ENCODE results near the gene RAB7A.
"Not testable (repeated sequence)": the region's sequence is repeated elsewhere in the genome, so short reads cannot be mapped to it uniquely, and the experiment has no call there.

RAB7A gene

DNA sequence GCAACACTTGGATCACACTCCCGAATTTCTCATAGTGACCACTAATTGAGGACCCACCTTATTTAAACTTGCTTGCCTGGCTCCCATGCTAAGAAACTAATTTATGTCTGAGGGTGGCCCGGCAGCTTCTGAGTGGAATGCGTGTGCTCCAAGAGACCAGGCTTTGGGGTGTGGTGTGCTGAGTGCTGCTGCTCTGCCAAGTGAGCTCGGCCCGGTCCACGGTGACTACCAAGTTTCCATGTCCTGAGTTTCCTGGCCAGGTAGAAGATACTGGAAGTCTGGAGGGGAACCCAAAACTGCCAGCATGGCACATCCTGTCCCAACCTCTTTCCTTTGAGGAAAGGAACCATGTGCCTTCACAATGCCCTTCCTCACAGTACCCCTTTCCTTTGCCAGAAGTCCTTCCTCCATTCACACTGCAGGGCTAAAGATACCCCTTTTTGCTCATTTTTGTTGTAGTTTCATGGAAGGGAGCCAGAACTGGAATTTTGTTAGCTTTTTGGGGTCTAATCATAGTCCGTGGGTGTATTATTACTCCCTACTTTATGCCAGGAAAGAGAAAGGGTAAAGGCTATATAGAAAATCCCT, 94.4 kb downstream of the RAB7A start:
- DNase-seq (ENCODE audit: low read depth) = no peak

DNA sequence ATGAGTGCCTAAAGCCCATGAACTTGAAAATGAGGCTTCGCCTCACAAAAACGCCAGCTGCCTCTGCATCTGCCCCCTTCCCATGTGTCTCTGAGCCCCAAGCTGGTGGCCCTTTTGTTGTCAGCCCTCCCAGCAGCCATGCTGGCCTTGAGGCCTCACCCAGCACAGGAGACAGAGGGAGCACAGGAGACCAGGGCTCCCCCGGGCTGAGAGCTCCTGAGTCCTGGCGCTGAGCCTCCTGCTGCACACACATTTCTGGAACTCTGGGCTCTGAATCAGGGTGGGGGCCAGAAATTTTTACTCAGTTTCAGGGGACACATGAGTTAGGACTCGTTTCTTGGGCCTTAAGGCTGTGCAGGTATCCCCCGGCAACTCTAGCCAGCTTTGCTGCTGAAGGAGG, 97.0 kb downstream of the RAB7A start:
- no peak for DNase-seq (ENCODE audit: low read depth)

- no peak for DNase-seq (ENCODE audit: low read depth)
These were observed 97.6 kb downstream of the RAB7A start for GRCh38 chr3:128823631-128824030.

DNA sequence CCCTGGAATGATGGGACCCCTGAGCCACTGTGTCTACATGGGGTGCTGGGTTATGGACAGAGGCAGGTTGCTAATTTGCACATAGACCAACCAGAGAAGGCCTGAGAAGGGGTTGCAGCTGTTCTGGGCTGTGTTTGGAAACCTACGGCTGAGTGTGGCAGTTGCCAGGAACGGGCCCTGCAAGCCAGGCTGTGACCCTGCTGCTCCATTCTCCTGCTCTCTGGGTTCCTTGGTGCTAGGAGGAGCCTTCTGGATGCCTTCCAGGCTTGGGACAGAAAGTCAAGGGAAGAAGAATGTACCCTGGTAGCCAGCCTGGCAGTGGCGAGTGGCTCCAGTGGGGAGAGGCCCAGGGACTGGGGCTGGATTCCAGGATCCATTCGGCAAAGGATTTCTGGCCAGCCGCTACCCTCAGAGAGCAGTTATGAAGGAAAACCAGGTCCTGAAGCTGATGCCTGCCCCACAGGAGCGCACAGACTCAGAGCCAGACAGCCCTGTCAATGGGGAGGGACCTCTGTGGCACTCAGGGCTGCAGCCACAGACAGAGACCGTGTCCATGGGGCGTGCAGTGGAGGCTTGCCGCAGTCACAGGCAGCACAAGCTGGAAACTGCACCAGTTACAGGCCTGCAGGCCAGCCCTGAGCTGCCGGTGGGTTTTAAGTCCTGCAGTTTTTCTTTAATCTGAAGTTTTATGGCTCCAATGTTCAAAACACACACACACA, 98.3 kb downstream of the RAB7A start:
- DNase-seq (ENCODE audit: low read depth) = no peak

- DNase-seq (ENCODE audit: low read depth) = no peak
These were observed 99.2 kb downstream of the RAB7A start for GRCh38 chr3:128825117-128825725.

GRCh38 chr3:128829087-128829486, 103.1 kb downstream of the RAB7A start:
- not testable (repeated sequence) for DNase-seq (ENCODE audit: low read depth)

- DNase-seq (ENCODE audit: low read depth) = not testable (repeated sequence)
These were observed 104.1 kb downstream of the RAB7A start for GRCh38 chr3:128829925-128830625.

- not testable (repeated sequence) for DNase-seq (ENCODE audit: low read depth)
These were observed 104.8 kb downstream of the RAB7A start for GRCh38 chr3:128830762-128831161.

DNA sequence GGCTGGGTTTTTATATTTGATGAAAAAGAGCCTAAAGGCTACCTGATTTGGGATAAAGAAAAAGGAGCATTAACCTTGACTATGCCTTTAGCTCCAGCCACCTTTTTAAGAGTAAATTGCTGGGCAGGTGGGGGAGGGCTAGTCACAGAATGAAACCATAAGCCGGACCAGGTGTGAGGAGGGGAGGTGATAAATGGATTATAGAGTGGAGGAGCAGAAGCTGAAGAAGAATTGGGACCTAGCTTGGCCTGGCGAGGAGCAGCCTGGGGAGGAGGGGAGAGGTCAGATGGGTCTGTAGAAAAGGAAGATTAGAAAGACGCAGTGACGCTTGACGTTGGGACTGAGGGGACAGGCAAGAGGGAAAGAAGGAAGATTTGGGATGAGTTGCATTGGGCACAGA, 107.0 kb downstream of the RAB7A start:
- DNase-seq (ENCODE audit: low read depth) = not testable (repeated sequence)

- DNase-seq (ENCODE audit: low read depth) = no peak
These were observed 109.1 kb downstream of the RAB7A start for GRCh38 chr3:128835096-128835495.

- no peak for DNase-seq (ENCODE audit: low read depth)
These were observed 116.2 kb downstream of the RAB7A start for GRCh38 chr3:128841926-128842920.

DNA sequence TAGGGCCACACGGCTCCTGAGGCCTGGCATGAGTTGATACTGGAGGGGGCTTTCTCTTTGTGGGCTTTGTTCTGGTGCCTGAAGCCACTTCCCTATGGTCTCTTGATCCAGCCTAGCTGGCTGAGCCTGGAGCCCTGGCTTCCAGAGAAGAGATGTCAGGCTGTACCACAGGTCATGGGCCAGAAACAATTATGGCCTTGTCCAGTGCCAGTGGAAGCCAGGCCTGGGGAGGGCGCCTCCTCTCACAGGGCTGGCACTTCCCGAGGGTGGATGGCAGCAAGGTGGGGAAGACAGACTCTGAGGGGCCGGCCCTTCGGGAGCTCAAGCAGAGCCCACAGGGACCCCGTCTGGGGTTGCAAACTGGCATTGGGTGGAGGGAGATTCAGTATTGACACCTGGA, 118.5 kb downstream of the RAB7A start:
- no peak for DNase-seq (ENCODE audit: low read depth)

GRCh38 chr3:128845119-128845777, 119.3 kb downstream of the RAB7A start:
- no peak for DNase-seq (ENCODE audit: low read depth)

GRCh38 chr3:128845778-128846485, 119.9 kb downstream of the RAB7A start:
- peak; percentile 32 for DNase-seq (ENCODE audit: low read depth)

DNA sequence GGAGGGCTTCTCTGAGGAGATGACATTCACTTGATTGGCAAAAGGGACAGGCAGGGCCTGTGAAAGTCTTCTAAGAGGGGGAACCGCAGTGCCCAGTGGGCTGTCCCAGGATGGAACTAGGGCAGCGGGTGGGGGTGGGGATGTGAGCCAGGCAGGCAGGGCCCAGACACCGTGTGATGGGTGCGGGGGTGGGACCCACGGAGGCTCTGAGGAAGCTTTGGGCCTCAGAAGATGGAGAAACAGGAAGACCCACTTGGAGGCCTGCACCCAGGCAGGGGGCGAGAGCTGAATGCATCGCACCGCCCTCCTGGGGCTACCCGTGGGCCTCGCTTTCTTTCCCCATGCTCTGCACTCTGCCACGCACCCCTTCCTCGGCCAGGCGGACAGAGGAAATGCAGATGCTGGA, 120.5 kb downstream of the RAB7A start:
- no peak for DNase-seq (ENCODE audit: low read depth)

DNA sequence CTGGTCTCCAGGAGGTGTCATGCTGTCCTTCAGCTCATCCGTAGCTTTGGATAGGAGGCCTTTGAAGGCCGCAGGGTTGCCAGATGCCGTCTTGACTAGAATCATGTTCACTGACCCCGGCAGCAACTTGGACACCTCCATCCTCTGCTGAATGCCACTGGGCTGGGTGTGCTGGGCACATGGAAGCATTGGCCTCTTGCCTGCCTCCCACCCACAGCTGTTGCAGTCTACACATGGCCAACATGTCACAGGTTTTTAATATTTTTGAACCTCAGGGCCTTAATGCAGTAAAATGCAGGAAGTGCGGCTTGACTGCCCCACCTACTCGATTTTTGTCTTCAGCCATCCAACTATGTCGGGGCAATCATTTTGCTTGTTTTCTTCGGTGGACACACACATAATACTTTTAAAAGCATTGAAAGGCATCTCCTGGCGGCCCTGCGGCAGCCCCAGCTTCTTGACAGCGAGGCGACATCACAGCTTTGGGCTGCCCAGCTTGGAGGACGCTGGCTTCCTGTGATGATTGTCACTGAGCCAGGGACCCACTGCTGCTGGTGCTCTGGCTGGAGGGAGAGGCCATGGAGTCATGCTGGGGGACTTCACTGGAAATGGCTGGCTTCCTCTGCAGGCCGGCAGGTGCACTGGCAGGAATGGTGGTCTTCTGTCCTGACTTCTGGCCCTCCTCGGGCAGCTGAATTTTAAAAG, 121.8 kb downstream of the RAB7A start:
- DNase-seq (ENCODE audit: low read depth) = no peak

- DNase-seq (ENCODE audit: low read depth) = no peak
These were observed 123.0 kb downstream of the RAB7A start for GRCh38 chr3:128848936-128849335.

GRCh38 chr3:128849911-128850455, 124.0 kb downstream of the RAB7A start:
- no peak for DNase-seq (ENCODE audit: low read depth)

GRCh38 chr3:128850544-128850943, 124.6 kb downstream of the RAB7A start:
- DNase-seq (ENCODE audit: low read depth) = no peak
